OCI-LY3 (cell line): ENCODE data around the gene HOXA6.

ENCODE experiments used
- H2AFZ ChIP-seq: fragments of 200-600, 300-600 bp; shearing (Covaris generic); 2 replicates; pipeline ENCODE4 v1.6.0; 2014; ENCODE audit warnings: antibody characterized with exemption, low read depth, low read length
- H3K27ac ChIP-seq: fragments of 200-600, 300-600 bp; sonication (generic); 2 replicates; pipeline ENCODE4 v1.5.1; 2014; ENCODE audit warnings: mild to moderate bottlenecking, low read length, moderate library complexity, mixed read lengths
- H3K27me3 ChIP-seq: fragments of 200-600, 300-600 bp; sonication (generic); 2 replicates; pipeline ENCODE4 v1.6.1; 2014; ENCODE audit warnings: low read depth, low read length, mixed read lengths
- H3K36me3 ChIP-seq: fragments of 200-600, 300-600 bp; sonication (generic); replicated peaks from 2 replicates; pipeline ENCODE3; 2014; ENCODE audit warnings: low read depth, low read length, mixed read lengths
- H3K4me1 ChIP-seq: fragments of 300-600, 200-600 bp; sonication (generic); 2 replicates; pipeline ENCODE4 v1.6.1; 2014; ENCODE audit warnings: low read length, mixed read lengths
- H3K4me2 ChIP-seq: fragments of 200-600, 300-600 bp; sonication (generic); 2 replicates; pipeline ENCODE4 v1.6.1; 2014; ENCODE audit warnings: low read length, mixed read lengths
- H3K4me3 ChIP-seq: fragments of 300-600, 200-600 bp; sonication (generic); 2 replicates; pipeline ENCODE4 v1.5.1; 2014; ENCODE audit warnings: antibody characterized with exemption, mild to moderate bottlenecking, low read length, moderate library complexity
- H3K79me2 ChIP-seq: fragments of 300-600, 200-600 bp; shearing (Covaris generic); 2 replicates; pipeline ENCODE4 v1.6.1; 2014; ENCODE audit warnings: mild to moderate bottlenecking, low read length, mixed read lengths
- H3K9ac ChIP-seq: fragments of 300-600, 200-600 bp; shearing (Covaris generic); 2 replicates; pipeline ENCODE4 v1.6.0; 2014; ENCODE audit warnings: mild to moderate bottlenecking, low read length, moderate library complexity
- H3K9me3 ChIP-seq: fragments of 200-600, 300-600 bp; shearing (Covaris generic); 2 replicates; pipeline ENCODE4 v1.6.1; 2014; ENCODE audit warnings: low read length, mixed read lengths; ENCODE audit not compliant: insufficient read depth
- H4K20me1 ChIP-seq: fragments of 200-600, 300-600 bp; sonication (generic); 2 replicates; pipeline ENCODE4 v1.6.1; 2016; ENCODE audit warnings: low read length, mixed read lengths; ENCODE audit not compliant: insufficient read depth
- EZH2phosphoT487 ChIP-seq: fragments of 200-600 bp; shearing (Covaris generic); IDR thresholded peaks from 2 replicates; pipeline ENCODE4 v1.6.1; 2018; ENCODE audit warnings: antibody characterized with exemption, mixed run types, low read depth
- TF ChIP-seq, protein P1 (sequence below): fragments of 200-600, 300-600 bp; sonication (generic); IDR thresholded peaks from 2 replicates; pipeline ENCODE4 v1.5.1; 2014; ENCODE audit warnings: antibody characterized with exemption, low read length, low read depth

Gene HOXA6

DNA sequence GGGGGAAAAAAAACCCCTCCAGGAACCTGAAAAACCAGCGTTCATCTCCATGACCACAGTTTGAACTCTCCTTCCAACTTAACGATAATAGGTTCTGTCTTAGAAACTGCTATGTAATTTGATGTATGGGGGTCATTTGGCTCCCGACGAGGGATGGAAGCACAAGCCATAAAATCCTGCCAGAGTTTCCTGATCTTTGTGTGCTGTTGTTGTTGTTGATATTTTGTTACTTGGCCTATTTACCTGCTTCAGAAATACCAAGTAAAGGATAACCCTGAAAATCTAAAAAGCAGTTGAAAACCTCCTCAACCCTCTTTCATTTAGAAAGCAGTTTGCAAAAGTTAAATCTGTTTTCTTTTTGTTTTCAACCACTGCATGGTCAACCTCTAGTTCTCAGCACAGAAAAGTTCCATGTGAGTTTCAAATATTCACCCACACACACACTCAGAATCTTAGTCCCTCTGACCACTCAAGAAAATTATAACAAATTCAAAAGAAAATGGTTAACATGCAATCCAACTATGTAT is 35.8 kb downstream of the HOXA6 start:
- H3K4me3 ChIP-seq: no peak overlapping the region
- no peak overlapping the region for H2AFZ ChIP-seq
- no peaks in the 10 kb centered on the region for H3K36me3 ChIP-seq
- H3K4me2 ChIP-seq: no peak overlapping the region
- no peaks in the 10 kb centered on the region for H3K79me2 ChIP-seq
- no peak for TF ChIP-seq EZH2phosphoT487
- TF ChIP-seq, protein P1, sequence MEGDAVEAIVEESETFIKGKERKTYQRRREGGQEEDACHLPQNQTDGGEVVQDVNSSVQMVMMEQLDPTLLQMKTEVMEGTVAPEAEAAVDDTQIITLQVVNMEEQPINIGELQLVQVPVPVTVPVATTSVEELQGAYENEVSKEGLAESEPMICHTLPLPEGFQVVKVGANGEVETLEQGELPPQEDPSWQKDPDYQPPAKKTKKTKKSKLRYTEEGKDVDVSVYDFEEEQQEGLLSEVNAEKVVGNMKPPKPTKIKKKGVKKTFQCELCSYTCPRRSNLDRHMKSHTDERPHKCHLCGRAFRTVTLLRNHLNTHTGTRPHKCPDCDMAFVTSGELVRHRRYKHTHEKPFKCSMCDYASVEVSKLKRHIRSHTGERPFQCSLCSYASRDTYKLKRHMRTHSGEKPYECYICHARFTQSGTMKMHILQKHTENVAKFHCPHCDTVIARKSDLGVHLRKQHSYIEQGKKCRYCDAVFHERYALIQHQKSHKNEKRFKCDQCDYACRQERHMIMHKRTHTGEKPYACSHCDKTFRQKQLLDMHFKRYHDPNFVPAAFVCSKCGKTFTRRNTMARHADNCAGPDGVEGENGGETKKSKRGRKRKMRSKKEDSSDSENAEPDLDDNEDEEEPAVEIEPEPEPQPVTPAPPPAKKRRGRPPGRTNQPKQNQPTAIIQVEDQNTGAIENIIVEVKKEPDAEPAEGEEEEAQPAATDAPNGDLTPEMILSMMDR: no peak
- no peaks in the 10 kb centered on the region for H3K4me1 ChIP-seq
- H4K20me1 ChIP-seq: no peaks in the 10 kb centered on the region
- no peaks in the 10 kb centered on the region for H3K27me3 ChIP-seq
- no peak overlapping the region for H3K27ac ChIP-seq
- no peak overlapping the region for H3K9ac ChIP-seq
- no peaks in the 10 kb centered on the region for H3K9me3 ChIP-seq

DNA sequence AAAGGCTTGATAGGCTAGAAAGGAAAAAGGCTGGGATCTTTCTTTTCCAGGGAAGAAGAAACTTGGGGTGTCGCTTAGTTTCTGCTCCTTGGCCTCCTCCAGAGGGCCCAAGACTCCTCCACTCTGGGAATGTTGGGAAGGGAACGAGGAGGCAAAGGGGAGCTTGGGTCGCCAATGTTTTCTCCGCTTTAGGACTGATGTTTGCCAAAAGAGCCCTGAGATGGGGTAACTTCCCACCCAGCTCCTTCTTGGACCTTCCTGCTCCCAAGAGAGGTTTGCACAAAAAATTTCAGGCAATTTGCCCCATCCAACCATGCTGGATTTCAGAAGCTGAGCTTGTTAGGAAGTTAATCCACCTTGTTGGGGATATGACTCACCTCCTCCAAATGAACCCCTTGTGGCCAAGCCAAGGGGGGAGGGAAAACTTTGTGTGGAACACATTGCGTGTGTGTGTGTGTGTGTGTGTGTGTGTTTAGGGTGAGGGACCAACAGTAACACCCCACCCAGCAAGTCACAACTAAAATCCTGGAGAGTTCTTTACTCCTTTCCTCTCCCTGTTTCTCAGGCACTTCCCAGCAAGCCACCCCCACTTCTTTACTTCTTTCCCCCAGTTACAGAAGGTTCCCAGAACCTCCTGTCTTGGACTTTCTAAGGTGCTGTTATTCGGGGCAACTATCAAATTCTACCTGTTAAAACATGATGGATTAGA is 36.4 kb downstream of the HOXA6 start:
- H3K36me3 ChIP-seq: no peaks in the 10 kb centered on the region
- H3K79me2 ChIP-seq: no peaks in the 10 kb centered on the region

DNA sequence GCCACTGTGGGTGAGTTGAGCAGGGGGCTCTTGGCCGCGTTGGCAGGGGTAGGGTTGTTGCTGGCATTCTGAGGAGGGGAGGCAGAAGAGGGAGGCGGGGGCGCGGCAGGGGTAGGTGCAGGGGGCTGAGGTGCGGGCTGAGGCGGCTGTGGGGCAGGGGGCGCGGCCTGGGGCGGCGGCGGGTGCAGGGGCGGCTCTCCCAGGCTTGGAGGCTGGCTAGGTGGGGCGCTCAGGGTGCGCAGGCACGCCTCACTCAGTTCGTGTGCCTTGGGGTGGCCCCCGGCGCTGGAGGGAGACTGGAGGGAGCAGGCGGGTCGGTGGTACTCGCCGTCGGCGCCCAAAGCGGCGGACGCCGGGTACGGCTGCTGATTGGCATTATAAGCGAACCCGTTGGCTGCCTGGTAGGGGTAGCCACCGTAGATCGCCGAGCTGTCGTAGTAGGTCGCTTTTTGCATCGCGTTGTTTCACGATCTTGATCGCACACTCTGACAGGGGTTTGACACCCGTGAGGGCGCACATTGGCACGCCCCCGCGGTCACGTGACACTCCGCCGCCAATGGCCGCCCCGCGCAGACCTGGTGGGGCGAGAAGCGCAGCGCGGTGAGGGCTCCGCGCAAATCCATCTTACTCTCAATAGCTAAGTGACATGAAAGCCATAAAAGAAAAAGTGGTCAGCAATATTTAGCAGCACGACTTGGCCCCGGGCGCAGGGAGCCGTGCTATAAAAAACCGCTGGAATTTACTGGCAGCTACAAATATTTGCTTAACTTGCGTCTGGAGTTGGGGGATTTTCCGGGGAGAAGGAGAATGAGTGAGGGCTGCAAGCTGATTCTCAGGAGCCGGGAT is 37.2 kb downstream of the HOXA6 start:
- Histone ChIP-seq H3K36me3 (no peaks in the 10 kb centered on the region), H3K4me3 (no peak overlapping the region), H3K9ac (no peak overlapping the region)

More for the DNA sequence above, 36.4 kb downstream of the HOXA6 start:
- no peak overlapping the region for H2AFZ ChIP-seq
- H3K4me1 ChIP-seq: no peaks in the 10 kb centered on the region
- TF ChIP-seq, protein P1: no peak
- no peak for TF ChIP-seq EZH2phosphoT487
- no peaks in the 10 kb centered on the region for H3K27me3 ChIP-seq
- H3K9ac ChIP-seq: no peak overlapping the region
- no peaks in the 10 kb centered on the region for H3K9me3 ChIP-seq
- no peaks in the 10 kb centered on the region for H4K20me1 ChIP-seq
- no peak overlapping the region for H3K27ac ChIP-seq
- no peak overlapping the region for H3K4me3 ChIP-seq
- no peak overlapping the region for H3K4me2 ChIP-seq

More for the DNA sequence above, 37.2 kb downstream of the HOXA6 start:
- Histone ChIP-seq H3K27ac (no peak overlapping the region), H3K79me2 (no peaks in the 10 kb centered on the region), H3K4me2 (no peak overlapping the region), H3K27me3 (no peaks in the 10 kb centered on the region), H4K20me1 (no peaks in the 10 kb centered on the region), H3K9me3 (no peaks in the 10 kb centered on the region), H3K4me1 (no peaks in the 10 kb centered on the region), H2AFZ (no peak overlapping the region)
- TF ChIP-seq, protein P1: no peak
